AG10803 (cell line): ENCODE results near the gene WDFY4.

ENCODE experiments used
- DNase-seq: peaks from one replicate; pipeline ENCODE4 v3.0.0; 2010; ENCODE audit warnings: low read depth
- H3K4me3 ChIP-seq: 2 replicates; pipeline ENCODE4 v1.5.1; 2011; ENCODE audit warnings: mild to moderate bottlenecking, low read length, control low read depth
- TF ChIP-seq, protein P1 (sequence below): conservative IDR thresholded peaks from 2 replicates; pipeline ENCODE4 v1.5.1; 2011; ENCODE audit warnings: mild to moderate bottlenecking, low read length, control low read depth, inconsistent platforms

The WDFY4 gene, protein sequence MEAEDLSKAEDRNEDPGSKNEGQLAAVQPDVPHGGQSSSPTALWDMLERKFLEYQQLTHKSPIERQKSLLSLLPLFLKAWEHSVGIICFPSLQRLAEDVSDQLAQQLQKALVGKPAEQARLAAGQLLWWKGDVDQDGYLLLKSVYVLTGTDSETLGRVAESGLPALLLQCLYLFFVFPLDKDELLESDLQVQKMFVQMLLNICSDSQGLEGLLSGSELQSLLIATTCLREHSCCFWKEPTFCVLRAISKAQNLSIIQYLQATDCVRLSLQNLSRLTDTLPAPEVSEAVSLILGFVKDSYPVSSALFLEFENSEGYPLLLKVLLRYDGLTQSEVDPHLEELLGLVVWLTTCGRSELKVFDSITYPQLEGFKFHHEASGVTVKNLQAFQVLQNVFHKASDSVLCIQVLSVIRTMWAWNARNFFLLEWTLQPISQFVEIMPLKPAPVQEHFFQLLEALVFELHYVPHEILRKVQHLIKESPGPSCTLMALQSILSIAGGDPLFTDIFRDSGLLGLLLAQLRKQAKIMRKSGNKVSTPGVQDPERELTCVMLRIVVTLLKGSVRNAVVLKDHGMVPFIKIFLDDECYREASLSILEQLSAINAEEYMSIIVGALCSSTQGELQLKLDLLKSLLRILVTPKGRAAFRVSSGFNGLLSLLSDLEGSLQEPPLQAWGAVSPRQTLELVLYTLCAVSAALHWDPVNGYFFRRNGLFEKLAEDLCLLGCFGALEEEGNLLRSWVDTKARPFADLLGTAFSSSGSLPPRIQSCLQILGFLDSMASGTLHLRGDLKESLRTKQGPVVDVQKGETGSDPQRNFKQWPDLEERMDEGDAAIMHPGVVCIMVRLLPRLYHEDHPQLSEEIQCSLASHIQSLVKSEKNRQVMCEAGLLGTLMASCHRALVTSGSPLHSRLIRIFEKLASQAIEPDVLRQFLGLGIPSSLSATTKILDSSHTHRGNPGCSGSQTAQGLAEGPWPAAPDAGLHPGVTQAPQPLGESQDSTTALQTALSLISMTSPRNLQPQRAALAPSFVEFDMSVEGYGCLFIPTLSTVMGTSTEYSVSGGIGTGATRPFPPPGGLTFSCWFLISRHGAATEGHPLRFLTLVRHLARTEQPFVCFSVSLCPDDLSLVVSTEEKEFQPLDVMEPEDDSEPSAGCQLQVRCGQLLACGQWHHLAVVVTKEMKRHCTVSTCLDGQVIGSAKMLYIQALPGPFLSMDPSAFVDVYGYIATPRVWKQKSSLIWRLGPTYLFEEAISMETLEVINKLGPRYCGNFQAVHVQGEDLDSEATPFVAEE (N-terminal part only)

DNA sequence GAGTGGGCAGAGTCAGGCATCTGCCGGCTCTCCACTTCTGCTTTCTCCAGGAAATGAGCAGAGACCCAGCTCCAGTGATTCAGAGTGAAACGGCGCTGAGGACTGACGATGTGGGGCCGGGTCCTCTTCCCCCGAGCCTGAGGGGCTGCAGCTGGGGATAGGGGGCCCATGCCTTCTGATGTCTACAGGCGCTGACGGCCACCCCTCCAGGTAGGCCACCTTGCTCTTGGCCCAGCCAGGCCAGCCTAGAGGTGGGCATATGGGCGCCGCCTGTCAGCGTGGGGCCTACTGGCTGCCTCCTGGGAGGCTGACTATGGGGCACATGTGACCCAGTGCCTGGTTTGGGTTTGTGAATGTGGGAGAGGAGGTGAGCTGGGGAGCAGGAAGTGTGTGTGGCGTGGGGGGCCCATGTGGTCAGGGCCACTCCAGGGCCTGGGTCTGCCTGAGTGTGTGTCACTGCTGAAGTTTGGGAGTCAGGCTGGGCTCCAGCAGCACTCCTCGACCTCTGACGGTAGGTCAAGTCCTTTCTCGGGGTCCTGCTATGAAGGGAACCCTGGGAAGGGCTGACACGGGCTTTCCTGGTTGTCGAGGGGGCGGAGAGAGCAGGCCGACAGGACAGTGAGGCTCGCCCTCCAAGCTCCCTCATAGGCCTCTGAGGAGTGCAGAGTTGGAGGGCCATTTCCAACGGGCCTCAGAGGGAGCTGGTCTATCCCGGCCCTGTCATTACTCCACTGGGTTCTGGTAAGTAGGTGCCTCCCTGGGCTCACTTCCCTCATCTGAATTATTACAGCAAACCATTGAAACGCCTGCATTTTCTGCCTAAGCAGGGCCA lies at the start of gene WDFY4:
Gene WDFY4, plus strand, starts transcription at position 82 of the 832 bp plus-strand sequence. CDS start 24,860 bp downstream, outside the sequence.
- DNase-seq: no peak
- H3K4me3 ChIP-seq: no peak within 1 kb of the TSS
- TF ChIP-seq, protein P1, sequence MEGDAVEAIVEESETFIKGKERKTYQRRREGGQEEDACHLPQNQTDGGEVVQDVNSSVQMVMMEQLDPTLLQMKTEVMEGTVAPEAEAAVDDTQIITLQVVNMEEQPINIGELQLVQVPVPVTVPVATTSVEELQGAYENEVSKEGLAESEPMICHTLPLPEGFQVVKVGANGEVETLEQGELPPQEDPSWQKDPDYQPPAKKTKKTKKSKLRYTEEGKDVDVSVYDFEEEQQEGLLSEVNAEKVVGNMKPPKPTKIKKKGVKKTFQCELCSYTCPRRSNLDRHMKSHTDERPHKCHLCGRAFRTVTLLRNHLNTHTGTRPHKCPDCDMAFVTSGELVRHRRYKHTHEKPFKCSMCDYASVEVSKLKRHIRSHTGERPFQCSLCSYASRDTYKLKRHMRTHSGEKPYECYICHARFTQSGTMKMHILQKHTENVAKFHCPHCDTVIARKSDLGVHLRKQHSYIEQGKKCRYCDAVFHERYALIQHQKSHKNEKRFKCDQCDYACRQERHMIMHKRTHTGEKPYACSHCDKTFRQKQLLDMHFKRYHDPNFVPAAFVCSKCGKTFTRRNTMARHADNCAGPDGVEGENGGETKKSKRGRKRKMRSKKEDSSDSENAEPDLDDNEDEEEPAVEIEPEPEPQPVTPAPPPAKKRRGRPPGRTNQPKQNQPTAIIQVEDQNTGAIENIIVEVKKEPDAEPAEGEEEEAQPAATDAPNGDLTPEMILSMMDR: no peak

DNA sequence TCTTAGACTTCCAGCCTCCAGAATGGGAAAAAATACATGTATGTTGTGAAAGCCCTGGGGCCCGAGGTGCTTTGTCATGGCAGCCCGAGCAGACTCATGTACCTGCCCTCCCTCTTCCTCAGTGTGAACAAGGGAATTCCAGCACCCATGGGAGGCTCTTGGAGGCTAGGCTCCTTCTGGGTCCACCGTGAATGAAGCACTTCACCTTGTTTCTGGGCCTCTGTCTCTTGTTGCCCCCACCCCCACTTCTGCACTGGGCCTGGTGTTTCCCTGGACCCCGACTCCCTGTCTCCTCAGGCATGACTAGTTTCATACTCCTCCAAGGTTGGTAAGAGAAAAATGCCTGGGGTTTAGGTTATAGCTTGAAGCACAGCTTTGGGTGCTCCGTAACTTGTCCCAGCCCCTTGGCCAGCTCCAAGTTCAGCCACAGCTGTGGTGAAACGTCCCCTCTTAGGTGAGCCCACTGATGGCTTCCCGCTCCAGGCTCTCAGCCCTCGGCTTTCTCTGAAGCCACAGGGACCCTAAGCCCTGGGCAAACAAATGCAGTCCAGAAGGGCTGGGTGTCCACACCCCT lies 49.6 kb upstream of the WDFY4 start:
- TF ChIP-seq, protein P1: no peak
- no peak overlapping the region for H3K4me3 ChIP-seq
- DNase-seq: peak; percentile 13

DNA sequence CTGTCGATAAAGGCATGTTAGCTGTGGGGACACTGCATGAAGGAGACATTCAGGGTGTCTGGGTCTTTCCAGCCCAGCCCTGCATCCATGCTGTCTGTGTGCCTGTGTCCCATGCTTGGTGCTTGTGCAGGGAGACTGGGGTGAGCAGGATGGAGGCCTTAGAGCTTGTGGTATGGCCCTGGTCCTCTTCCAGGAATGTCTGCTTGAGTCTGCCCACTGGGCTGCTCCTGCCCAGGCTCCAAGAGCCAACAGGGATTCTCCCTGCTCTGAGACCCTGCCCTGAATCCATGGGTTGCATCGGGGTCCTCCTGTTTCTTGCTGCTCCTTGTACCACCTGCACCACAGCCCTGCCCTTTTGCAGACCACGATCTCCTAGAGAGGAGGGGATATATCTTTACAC lies 48.4 kb upstream of the WDFY4 start:
- H3K4me3 ChIP-seq: no peak overlapping the region
- DNase-seq: no peak
- TF ChIP-seq, protein P1: no peak

DNA sequence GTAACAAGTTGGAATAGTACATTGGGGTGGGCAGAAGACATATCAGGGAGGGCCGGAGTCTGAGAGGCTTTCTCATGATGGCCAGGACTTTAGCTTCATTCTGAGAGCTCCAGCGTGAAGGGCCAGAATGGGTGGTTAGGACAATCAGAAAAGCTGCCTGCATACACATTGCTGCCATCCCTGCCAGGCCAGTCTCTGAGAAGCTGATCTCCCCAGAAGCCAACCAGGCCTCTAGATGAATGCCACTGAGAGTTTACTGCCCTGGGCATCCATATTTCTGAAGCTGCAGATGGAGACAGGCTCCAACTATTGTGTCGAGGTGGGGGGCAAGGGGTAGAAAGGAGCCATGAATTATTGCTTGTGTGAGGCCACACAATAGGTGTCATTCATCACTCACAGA lies 47.8 kb upstream of the WDFY4 start:
- DNase-seq: no peak
- TF ChIP-seq, protein P1: no peak
- H3K4me3 ChIP-seq: no peak overlapping the region

DNA sequence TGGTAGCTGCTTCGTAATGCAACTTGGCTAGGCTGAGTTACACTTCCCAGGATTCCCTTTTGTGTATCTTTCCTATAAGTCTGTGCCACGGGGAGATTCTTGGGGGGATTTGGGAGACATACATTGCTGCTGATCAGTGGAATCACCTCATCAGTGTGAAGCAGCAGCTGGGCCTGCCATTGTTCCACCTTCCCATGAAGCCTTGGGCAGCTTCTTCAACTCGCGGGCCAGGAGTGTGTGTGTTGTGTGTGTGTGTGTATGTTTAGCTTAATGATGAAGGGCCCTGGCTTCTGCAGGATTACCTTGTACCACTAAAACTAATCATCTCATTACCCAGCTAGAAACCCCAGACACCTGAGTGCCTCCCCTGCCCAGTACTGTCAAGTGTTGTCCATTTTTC lies 46.5 kb upstream of the WDFY4 start:
- no peak overlapping the region for H3K4me3 ChIP-seq
- TF ChIP-seq, protein P1: no peak
- no peak for DNase-seq
